Fibroblast of upper back skin (primary cell): ENCODE measurements around the gene MYRIP.
"Not testable (repeated sequence)": the region's sequence is repeated elsewhere in the genome, so short reads cannot be mapped to it uniquely, and the experiment has no call there.

Experiments used
- DNase-seq: peaks from one replicate; pipeline ENCODE4 v3.0.0-alpha.2; 2013

The MYRIP gene

GRCh38 chr3:40247714-40248454 is 438.5 kb downstream of the MYRIP start:
- no peak for DNase-seq

- DNase-seq: no peak
Measured at GRCh38 chr3:40248591-40248990, 439.2 kb downstream of the MYRIP start.

GRCh38 chr3:40249168-40249567 is 439.8 kb downstream of the MYRIP start:
- no peak for DNase-seq

GRCh38 chr3:40254491-40254890 is 445.1 kb downstream of the MYRIP start:
- no peak for DNase-seq

- no peak for DNase-seq
Measured at GRCh38 chr3:40254891-40255290, 445.5 kb downstream of the MYRIP start.

- no peak for DNase-seq
Measured at GRCh38 chr3:40255532-40255931, 446.1 kb downstream of the MYRIP start.

GRCh38 chr3:40258064-40258463 is 448.7 kb downstream of the MYRIP start:
- DNase-seq: no peak

GRCh38 chr3:40258555-40258954 is 449.1 kb downstream of the MYRIP start:
- no peak for DNase-seq

- no peak for DNase-seq
Measured at GRCh38 chr3:40262331-40262730, 452.9 kb downstream of the MYRIP start.

GRCh38 chr3:40264451-40264850 is 455.0 kb downstream of the MYRIP start:
- DNase-seq: no peak

GRCh38 chr3:40265181-40265580 is 455.8 kb downstream of the MYRIP start:
- DNase-seq: no peak

GRCh38 chr3:40267937-40268724 is 458.7 kb downstream of the MYRIP start:
- DNase-seq: peak; percentile 1

- no peak for DNase-seq
Measured at GRCh38 chr3:40268802-40269524, 459.6 kb downstream of the MYRIP start.

- DNase-seq: no peak
Measured at GRCh38 chr3:40278791-40279190, 469.4 kb downstream of the MYRIP start.

GRCh38 chr3:40281995-40282394 is 472.6 kb downstream of the MYRIP start:
- DNase-seq: no peak

- not testable (repeated sequence) for DNase-seq
Measured at GRCh38 chr3:40283057-40283456, 473.6 kb downstream of the MYRIP start.

GRCh38 chr3:40287248-40287647 is 477.8 kb downstream of the MYRIP start:
- no peak for DNase-seq

GRCh38 chr3:40290396-40290795 is 481.0 kb downstream of the MYRIP start:
- no peak for DNase-seq

- no peak for DNase-seq
Measured at GRCh38 chr3:40291471-40291870, 482.1 kb downstream of the MYRIP start.

GRCh38 chr3:40292637-40293349 is 483.4 kb downstream of the MYRIP start:
- DNase-seq: no peak

GRCh38 chr3:40294434-40294833 is 485.0 kb downstream of the MYRIP start:
- no peak for DNase-seq

- no peak for DNase-seq
Measured at GRCh38 chr3:40298075-40298474, 488.7 kb downstream of the MYRIP start.

- no peak for DNase-seq
Measured at GRCh38 chr3:40299130-40299720, 489.8 kb downstream of the MYRIP start.
